Measurements from ENCODE around the gene CLEC2L.

Gene CLEC2L

GRCh38 chr7:139585042-139585441 is 61.6 kb downstream of the CLEC2L start:
- H3K36me3 ChIP-seq (ENCODE audit: control insufficient read depth in 1 of 2, insufficient read depth in 2 of 2, low read length in 2 of 2) = peaks cover 42 to 77% of the 10 kb centered on the region in 2 donors

GRCh38 chr7:139586286-139586685 is 62.8 kb downstream of the CLEC2L start:
- no peak overlapping the region for H3K27ac ChIP-seq (ENCODE audit: low read depth, low read length)
- no peaks in the 10 kb centered on the region for H3K9me3 ChIP-seq (ENCODE audit: control insufficient read depth in 1 of 2, low read length in 2 of 2)
- peaks cover 40 to 75% of the 10 kb centered on the region in 2 donors for H3K36me3 ChIP-seq (ENCODE audit: control insufficient read depth in 1 of 2, insufficient read depth in 2 of 2, low read length in 2 of 2)
- H3K9ac ChIP-seq (ENCODE audit: low read depth in 1 of 2, low read length in 2 of 2) = no peak overlapping the region
- H3K4me3 ChIP-seq (ENCODE audit: low read depth in 1 of 2, low read length in 2 of 2) = no peak overlapping the region
- no peaks in the 10 kb centered on the region for H3K4me1 ChIP-seq (ENCODE audit: control insufficient read depth in 1 of 2, insufficient read depth in 2 of 2, low read length in 2 of 2)
- H3K27me3 ChIP-seq (ENCODE audit: control insufficient read depth in 1 of 2, insufficient read depth in 2 of 2, low read length in 2 of 2) = no peaks in the 10 kb centered on the region

More at GRCh38 chr7:139585042-139585441, 61.6 kb downstream of the CLEC2L start:
- Histone ChIP-seq H3K9me3 (ENCODE audit: control insufficient read depth in 1 of 2, low read length in 2 of 2) (no peaks in the 10 kb centered on the region), H3K4me3 (ENCODE audit: low read depth in 1 of 2, low read length in 2 of 2) (no peak overlapping the region), H3K9ac (ENCODE audit: low read depth in 1 of 2, low read length in 2 of 2) (no peak overlapping the region), H3K27ac (ENCODE audit: low read depth, low read length) (no peak overlapping the region), H3K27me3 (ENCODE audit: control insufficient read depth in 1 of 2, insufficient read depth in 2 of 2, low read length in 2 of 2) (no peaks in the 10 kb centered on the region), H3K4me1 (ENCODE audit: control insufficient read depth in 1 of 2, insufficient read depth in 2 of 2, low read length in 2 of 2) (no peaks in the 10 kb centered on the region)

GRCh38 chr7:139587535-139587934 is 64.0 kb downstream of the CLEC2L start:
- Histone ChIP-seq H3K9me3 (ENCODE audit: control insufficient read depth in 1 of 2, low read length in 2 of 2) (no peaks in the 10 kb centered on the region), H3K27ac (ENCODE audit: low read depth, low read length) (no peak overlapping the region), H3K9ac (ENCODE audit: low read depth in 1 of 2, low read length in 2 of 2) (no peak overlapping the region), H3K4me1 (ENCODE audit: control insufficient read depth in 1 of 2, insufficient read depth in 2 of 2, low read length in 2 of 2) (no peaks in the 10 kb centered on the region), H3K27me3 (ENCODE audit: control insufficient read depth in 1 of 2, insufficient read depth in 2 of 2, low read length in 2 of 2) (no peaks in the 10 kb centered on the region), H3K4me3 (ENCODE audit: low read depth in 1 of 2, low read length in 2 of 2) (no peak overlapping the region), H3K36me3 (ENCODE audit: control insufficient read depth in 1 of 2, insufficient read depth in 2 of 2, low read length in 2 of 2) (peaks cover 40 to 74% of the 10 kb centered on the region in 2 donors)

- Histone ChIP-seq H3K4me1 (ENCODE audit: control insufficient read depth in 1 of 2, insufficient read depth in 2 of 2, low read length in 2 of 2) (no peaks in the 10 kb centered on the region), H3K27me3 (ENCODE audit: control insufficient read depth in 1 of 2, insufficient read depth in 2 of 2, low read length in 2 of 2) (no peaks in the 10 kb centered on the region), H3K36me3 (ENCODE audit: control insufficient read depth in 1 of 2, insufficient read depth in 2 of 2, low read length in 2 of 2) (peaks cover 40 to 74% of the 10 kb centered on the region in 2 donors), H3K9me3 (ENCODE audit: control insufficient read depth in 1 of 2, low read length in 2 of 2) (no peaks in the 10 kb centered on the region), H3K27ac (ENCODE audit: low read depth, low read length) (no peak overlapping the region), H3K9ac (ENCODE audit: low read depth in 1 of 2, low read length in 2 of 2) (no peak overlapping the region), H3K4me3 (ENCODE audit: low read depth in 1 of 2, low read length in 2 of 2) (no peak overlapping the region)
Observed at GRCh38 chr7:139588632-139589031, 65.1 kb downstream of the CLEC2L start.

GRCh38 chr7:139589474-139589873 is 66.0 kb downstream of the CLEC2L start:
- no peaks in the 10 kb centered on the region for H3K4me1 ChIP-seq (ENCODE audit: control insufficient read depth in 1 of 2, insufficient read depth in 2 of 2, low read length in 2 of 2)
- H3K9ac ChIP-seq (ENCODE audit: low read depth in 1 of 2, low read length in 2 of 2) = no peak overlapping the region
- no peaks in the 10 kb centered on the region for H3K27me3 ChIP-seq (ENCODE audit: control insufficient read depth in 1 of 2, insufficient read depth in 2 of 2, low read length in 2 of 2)
- H3K4me3 ChIP-seq (ENCODE audit: low read depth in 1 of 2, low read length in 2 of 2) = no peak overlapping the region
- peaks cover 43 to 74% of the 10 kb centered on the region in 2 donors for H3K36me3 ChIP-seq (ENCODE audit: control insufficient read depth in 1 of 2, insufficient read depth in 2 of 2, low read length in 2 of 2)
- H3K27ac ChIP-seq (ENCODE audit: low read depth, low read length) = no peak overlapping the region
- no peaks in the 10 kb centered on the region for H3K9me3 ChIP-seq (ENCODE audit: control insufficient read depth in 1 of 2, low read length in 2 of 2)

GRCh38 chr7:139591550-139592195 is 68.2 kb downstream of the CLEC2L start:
- Histone ChIP-seq H3K27me3 (ENCODE audit: control insufficient read depth in 1 of 2, insufficient read depth in 2 of 2, low read length in 2 of 2) (no peaks in the 10 kb centered on the region), H3K9me3 (ENCODE audit: control insufficient read depth in 1 of 2, low read length in 2 of 2) (no peaks in the 10 kb centered on the region), H3K27ac (ENCODE audit: low read depth, low read length) (no peak overlapping the region), H3K4me3 (ENCODE audit: low read depth in 1 of 2, low read length in 2 of 2) (no peak overlapping the region), H3K4me1 (ENCODE audit: control insufficient read depth in 1 of 2, insufficient read depth in 2 of 2, low read length in 2 of 2) (no peaks in the 10 kb centered on the region), H3K36me3 (ENCODE audit: control insufficient read depth in 1 of 2, insufficient read depth in 2 of 2, low read length in 2 of 2) (peaks cover 58 to 77% of the 10 kb centered on the region in 2 donors), H3K9ac (ENCODE audit: low read depth in 1 of 2, low read length in 2 of 2) (no peak overlapping the region)

GRCh38 chr7:139592801-139593461 is 69.4 kb downstream of the CLEC2L start:
- no peaks in the 10 kb centered on the region for H3K4me1 ChIP-seq (ENCODE audit: control insufficient read depth in 1 of 2, insufficient read depth in 2 of 2, low read length in 2 of 2)
- H3K9me3 ChIP-seq (ENCODE audit: control insufficient read depth in 1 of 2, low read length in 2 of 2) = no peaks in the 10 kb centered on the region
- H3K9ac ChIP-seq (ENCODE audit: low read depth in 1 of 2, low read length in 2 of 2) = no peak overlapping the region
- peaks cover 69 to 81% of the 10 kb centered on the region in 2 donors for H3K36me3 ChIP-seq (ENCODE audit: control insufficient read depth in 1 of 2, insufficient read depth in 2 of 2, low read length in 2 of 2)
- no peak overlapping the region for H3K4me3 ChIP-seq (ENCODE audit: low read depth in 1 of 2, low read length in 2 of 2)
- no peaks in the 10 kb centered on the region for H3K27me3 ChIP-seq (ENCODE audit: control insufficient read depth in 1 of 2, insufficient read depth in 2 of 2, low read length in 2 of 2)
- no peak overlapping the region for H3K27ac ChIP-seq (ENCODE audit: low read depth, low read length)

GRCh38 chr7:139594090-139594489 is 70.6 kb downstream of the CLEC2L start:
- H3K27me3 ChIP-seq (ENCODE audit: control insufficient read depth in 1 of 2, insufficient read depth in 2 of 2, low read length in 2 of 2) = no peaks in the 10 kb centered on the region
- H3K4me3 ChIP-seq (ENCODE audit: low read depth in 1 of 2, low read length in 2 of 2) = no peak overlapping the region
- no peaks in the 10 kb centered on the region for H3K9me3 ChIP-seq (ENCODE audit: control insufficient read depth in 1 of 2, low read length in 2 of 2)
- H3K9ac ChIP-seq (ENCODE audit: low read depth in 1 of 2, low read length in 2 of 2) = no peak overlapping the region
- no peak overlapping the region for H3K27ac ChIP-seq (ENCODE audit: low read depth, low read length)
- H3K36me3 ChIP-seq (ENCODE audit: control insufficient read depth in 1 of 2, insufficient read depth in 2 of 2, low read length in 2 of 2) = peaks cover 75 to 82% of the 10 kb centered on the region in 2 donors
- no peaks in the 10 kb centered on the region for H3K4me1 ChIP-seq (ENCODE audit: control insufficient read depth in 1 of 2, insufficient read depth in 2 of 2, low read length in 2 of 2)

Data from duodenal mucosa (tissue), 2 donors.